Retina (tissue), 1 donor: ENCODE measurements around the gene SLC35D3.
"Not testable (repeated sequence)": the region's sequence is repeated elsewhere in the genome, so short reads cannot be mapped to it uniquely, and the experiment has no call there.

ENCODE experiments used
- DNase-seq: peaks from one replicate; pipeline ENCODE4 v3.0.0-alpha.2; 2016

The SLC35D3 gene

DNA sequence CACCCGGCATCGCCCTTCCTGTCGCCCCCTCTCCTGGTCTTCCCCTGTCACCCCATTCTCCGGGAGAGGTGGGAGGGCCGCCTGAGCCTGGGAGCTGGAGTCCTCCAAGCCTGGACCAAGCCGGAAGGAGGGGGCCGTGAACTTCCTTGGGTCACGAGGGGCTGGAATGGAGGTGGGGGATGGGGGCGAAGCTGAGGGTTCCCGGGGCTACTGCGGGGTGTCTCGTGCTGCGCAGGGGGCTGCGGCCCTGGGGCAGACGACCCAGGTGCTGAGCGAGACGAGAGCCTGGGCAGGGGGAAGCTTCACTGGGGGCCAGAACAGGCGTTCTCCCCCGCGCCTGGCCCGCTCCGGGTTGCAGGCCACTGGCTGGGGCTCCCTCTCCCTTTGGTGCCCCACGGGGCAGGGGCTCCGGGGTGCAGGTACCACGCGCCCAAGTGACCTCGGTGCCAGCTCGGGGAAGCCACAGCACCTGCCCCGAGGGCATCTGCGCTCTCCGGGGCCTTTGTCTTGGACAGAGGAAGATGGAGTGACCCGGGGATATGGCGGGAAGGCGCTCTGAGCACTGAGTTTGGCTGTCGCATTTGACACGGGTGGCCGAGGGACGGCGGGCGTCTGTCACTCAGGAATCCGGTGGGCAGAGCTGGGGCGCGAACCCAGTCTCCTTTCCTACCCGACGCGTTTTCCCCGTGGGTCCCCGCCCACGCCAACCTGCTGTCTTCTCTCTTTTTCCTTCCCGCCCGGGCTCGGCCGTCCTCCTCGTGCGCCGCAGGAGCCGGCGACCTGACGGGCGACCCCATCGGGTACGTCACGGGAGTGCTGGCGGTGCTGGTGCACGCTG, 1.2 kb downstream of the SLC35D3 start:
- peak; percentile 69 for DNase-seq

DNA sequence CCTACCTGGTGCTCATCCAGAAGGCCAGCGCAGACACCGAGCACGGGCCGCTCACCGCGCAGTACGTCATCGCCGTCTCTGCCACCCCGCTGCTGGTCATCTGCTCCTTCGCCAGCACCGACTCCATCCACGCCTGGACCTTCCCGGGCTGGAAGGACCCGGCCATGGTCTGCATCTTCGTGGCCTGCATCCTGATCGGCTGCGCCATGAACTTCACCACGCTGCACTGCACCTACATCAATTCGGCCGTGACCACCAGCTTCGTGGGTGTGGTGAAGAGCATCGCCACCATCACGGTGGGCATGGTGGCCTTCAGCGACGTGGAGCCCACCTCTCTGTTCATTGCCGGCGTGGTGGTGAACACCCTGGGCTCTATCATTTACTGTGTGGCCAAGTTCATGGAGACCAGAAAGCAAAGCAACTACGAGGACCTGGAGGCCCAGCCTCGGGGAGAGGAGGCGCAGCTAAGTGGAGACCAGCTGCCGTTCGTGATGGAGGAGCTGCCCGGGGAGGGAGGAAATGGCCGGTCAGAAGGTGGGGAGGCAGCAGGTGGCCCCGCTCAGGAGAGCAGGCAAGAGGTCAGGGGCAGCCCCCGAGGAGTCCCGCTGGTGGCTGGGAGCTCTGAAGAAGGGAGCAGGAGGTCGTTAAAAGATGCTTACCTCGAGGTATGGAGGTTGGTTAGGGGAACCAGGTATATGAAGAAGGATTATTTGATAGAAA, 2.0 kb downstream of the SLC35D3 start:
- no peak for DNase-seq

DNA sequence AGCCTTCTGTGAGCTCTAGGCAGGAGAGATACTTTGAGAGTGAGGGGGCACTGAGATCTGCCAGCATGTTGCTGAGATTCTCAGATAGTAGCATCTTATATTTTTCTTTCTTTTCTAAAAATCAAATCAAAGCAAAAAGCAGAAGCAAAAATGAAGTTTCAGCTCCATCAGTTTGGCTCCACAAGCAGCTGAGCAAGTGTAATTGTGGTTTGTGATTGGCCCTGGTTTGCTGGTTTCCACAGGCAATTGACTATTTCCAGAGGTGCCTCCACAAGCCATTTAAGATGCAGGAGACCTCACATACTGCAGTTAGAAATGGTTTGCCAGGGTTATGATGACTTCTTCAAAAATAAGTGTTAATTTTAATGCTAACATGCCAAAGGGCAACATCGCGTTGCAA, 4.3 kb downstream of the SLC35D3 start:
- no peak for DNase-seq

DNA sequence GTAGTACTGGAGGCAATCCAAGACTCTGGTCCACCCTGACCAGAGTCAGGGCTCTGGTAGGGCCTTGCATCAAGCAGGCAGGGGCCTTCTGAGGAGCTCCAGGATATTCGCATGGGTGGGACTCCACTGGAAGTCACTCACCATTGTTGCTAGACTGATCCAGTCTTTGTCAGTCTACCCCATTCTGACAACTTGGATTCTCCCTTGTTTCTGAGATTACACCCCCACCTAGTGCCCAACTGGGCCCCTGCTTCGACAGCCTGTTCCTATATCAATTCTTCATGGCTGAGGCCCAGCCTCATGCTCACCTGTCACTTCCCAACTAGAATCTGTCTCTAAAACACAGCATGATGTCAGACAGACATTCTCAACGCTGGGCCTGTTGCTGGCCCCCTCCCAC, 5.2 kb downstream of the SLC35D3 start:
- no peak for DNase-seq

DNA sequence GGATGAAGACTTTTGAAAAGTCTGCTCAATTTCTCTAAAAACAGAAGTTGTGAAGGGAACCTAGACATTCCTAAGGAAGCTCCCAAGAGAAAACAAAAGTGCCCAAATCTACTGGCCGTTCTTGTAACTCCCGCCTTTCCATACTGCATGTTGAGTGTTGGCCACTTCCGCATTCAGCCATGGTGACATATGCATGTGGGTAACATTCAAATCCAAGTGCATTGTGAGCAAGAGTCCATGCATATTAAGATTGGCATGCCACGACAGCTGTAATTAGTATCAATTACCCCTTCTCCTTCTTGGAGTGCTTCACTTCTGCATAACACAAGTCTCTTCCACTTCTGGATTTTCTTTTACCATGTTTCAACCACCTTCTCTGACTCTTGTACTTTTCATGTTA, 8.4 kb downstream of the SLC35D3 start:
- DNase-seq: no peak

DNA sequence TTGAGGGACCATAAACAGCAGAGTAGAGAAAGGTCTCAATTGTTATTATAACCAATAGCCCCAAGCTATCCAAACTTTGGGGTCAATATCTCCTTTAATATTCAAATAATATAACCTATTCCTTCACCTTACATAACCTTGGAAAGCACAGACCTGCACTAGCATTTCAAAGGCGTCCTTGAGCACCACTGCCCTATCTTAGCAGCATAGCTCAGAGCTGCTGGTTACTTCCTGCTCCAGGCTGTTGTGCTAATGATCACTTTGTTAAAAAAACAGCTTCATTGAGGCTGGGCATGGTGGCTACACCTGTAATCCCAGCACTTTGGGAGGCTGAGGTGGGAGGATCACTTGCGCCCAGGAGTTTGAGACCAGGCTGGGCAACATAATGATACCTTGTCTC, 10.5 kb downstream of the SLC35D3 start:
- DNase-seq: no peak

DNA sequence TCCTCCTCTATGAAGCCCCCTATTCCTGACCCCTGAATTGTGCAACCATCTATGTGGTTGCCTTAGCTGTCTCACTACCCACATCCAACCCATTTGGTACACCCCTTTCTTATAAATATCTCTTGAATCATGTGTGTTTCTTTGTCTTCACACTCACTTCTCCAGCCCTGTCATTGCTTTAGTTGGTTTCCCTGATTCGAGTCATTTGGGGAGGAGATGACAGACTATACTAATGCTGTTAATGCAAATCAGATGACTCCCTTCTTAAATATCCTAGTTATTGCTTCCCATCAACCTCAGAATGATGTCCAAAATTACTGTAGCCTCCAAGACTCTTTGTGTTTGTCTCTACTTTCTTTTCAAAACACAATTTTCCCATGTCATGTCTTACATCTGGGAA, 23.0 kb downstream of the SLC35D3 start:
- DNase-seq: no peak

DNA sequence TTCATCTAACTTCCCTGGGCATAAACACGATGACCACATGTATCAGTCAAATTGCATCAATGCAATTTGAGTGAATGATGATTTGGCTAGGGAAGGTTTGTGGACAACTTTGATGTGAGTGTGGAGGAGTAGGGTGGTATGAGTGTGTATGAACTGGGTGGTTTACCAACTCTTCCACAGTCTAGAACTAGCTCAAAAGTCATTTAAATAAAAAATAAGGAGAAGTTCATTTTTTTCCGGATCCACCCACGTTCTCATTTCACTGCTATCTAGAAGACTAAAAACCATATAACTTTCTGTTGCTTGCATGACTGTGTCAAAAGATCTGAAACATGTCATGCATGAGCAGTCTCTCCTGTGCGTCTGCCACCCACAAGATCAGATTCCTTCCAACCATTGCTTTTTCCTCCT, 23.6 kb downstream of the SLC35D3 start:
- DNase-seq: no peak

DNA sequence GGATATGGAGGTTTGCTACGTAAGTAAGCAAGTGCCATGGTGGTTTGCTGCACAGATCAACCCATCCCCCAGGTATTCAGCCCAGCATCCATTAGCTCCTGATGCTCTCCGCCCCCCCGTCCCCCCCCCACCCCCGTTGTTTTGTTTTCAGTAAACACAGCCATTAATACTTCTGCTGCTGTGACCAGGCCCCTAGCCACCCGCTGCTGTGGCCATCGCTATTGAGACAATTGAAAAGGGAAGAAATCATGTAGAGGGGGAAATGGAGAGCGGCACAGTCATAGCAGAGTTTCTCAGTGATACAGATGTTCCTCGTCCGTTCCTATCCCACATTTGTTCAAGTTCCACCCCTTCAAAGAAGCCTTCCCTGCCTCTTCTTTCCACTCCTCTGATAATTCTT, 24.9 kb downstream of the SLC35D3 start:
- DNase-seq: no peak

DNA sequence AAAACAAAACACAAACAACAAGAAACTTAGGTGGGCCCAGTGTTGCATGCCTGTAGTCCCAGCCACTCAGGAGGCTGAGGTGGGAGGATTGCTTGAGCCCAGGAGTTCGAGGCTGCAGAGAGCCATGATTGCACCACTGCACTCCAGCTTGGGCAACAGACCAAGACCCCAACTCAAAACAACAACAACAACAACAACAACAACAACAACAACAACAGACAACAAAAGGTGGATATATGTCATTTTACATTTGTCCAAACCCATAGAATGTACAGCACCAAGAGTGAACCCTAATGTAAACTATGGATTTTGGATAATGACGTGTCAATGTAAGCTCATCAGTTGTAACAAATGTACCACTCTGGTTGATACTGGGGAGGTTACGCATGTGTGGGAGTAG, 27.9 kb downstream of the SLC35D3 start:
- not testable (repeated sequence) for DNase-seq

DNA sequence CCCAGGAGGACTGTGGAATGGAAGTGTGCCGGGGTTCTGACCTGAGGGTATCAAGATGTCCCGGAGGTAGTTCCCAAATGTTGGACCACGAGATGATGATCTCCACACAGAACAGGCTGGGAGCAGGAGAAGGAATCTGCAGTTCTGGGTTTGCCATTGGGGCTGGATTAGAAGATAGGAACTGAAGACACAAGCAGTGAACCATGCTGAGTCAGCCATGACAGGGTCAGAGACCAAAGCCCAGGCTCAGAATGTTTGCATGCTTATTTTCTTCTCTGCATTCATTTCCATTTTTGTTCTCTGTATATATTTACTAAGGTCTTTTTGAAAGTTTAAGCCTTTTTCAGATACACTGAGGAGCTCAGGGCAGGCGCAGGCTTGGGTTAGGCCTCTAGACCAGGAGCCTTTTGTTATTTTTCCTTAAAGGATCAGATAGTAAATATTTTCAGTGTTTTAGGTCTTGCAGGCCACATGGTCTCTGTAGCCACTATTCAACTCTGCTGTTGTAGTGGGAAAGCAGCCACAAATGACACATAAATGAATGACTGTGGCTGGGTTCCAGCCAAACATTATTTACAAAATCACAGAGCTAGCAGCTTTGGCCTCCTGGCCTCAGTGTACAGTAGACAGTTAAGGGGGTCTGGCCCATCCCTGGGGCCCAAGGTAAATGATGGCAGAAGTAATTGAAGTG, 28.5 kb downstream of the SLC35D3 start:
- no peak for DNase-seq

DNA sequence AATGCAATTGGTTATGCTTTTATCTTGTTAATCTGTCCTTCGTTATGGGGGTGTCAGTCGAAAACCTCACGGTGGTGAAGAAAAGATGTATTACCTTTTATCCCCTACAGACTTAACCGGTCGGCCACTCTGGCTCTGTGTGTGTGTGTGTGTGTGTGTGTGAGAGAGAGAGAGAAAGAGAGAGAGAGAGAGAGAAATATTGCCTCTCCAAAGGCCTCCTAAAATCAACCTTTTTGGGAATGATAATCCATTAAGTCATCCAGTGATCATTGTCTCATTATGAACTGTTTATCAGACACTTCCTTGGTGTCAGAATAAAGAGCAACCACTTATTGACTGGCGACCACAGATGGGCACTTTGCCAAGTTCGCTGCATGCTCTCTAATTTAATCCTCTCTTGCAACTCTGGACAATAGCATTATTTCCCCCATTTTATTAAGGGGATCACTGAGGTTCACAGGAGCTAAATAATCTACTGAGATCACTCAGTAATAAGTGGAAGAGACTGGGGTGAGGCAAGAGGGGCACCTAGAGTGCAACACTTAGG, 30.7 kb downstream of the SLC35D3 start:
- no peak for DNase-seq

DNA sequence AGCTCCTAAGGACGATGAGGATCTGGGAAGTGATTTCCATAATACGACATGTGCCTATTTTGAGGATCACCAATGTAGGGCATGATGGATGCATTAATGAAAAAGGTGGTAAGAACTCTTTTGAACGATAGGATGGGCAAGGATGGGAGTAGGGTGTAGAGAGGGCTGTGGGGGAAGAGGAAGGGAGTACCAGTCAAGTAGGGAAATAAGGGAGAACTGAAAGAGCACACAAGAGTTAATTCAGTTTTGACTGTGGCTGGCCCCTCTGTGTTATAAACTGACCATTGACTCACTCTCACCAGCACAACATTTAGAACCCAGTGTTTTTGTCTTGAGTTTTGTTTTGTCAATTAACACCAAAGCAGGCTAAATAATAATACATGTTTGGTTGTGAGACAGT, 33.0 kb downstream of the SLC35D3 start:
- DNase-seq: no peak

DNA sequence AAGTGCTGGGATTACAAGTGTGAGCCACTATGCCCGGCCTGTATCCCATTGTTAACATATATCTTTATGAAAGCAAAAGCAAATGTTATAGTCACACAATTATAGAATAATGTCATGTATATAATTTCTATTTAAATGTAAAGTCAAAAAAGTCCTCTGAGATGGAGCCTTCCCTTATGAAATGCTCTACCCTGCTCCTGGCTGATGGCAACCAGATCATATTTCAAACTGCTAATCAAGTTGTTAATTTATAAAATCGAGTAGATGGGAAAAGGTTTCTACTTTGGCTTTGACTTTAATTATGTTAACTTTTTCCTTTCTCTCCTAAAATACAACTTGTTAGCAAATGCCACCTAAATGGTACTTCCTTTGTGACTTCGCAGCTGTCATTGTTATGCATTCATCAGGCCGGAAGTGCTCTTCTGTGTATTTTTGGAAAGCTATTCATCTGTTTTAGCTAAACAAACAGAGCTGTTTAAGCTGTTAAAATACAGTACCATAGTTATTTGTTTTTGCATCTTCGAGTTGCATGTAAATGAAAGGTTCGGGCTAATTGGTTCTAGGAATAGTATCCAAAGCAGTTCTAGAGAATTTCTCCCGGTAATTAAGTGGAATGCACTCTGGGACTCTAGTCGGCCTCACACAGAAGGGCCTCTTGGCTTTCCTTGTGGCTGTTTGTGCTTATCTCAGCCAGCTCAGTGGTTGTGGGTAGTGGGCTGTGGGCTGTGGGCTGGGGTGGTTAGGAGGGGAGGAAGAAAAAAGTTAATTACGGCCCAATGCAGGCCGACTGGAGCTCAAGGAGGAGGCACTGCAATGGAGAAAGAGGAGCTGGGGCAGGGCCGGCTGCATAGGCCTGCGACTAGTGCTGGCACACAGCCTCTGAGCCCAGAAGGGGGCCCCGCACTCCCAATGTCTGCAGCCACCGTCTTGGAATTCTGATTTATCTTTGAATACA, 34.8 kb downstream of the SLC35D3 start:
- peak; percentile 41 for DNase-seq

DNA sequence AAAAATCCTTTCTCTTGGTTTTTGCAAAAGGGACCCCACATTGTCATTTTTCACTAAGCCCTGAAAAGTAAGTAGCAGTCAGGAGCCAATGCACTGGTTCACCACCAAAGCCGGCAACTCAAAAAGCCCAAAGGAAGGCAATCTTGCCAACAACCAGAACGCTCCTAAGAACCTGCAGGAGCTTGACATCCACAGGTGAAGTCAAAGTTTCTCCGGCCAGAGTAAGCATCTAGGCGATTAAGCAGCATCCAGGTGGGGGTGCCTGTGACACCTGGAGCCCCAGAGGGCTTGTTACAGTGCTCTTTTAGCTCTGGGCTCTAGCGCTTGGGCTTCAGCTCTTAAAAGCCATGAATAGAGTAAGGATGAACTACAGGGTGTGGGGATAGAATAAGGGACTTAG, 36.1 kb downstream of the SLC35D3 start:
- DNase-seq: no peak

DNA sequence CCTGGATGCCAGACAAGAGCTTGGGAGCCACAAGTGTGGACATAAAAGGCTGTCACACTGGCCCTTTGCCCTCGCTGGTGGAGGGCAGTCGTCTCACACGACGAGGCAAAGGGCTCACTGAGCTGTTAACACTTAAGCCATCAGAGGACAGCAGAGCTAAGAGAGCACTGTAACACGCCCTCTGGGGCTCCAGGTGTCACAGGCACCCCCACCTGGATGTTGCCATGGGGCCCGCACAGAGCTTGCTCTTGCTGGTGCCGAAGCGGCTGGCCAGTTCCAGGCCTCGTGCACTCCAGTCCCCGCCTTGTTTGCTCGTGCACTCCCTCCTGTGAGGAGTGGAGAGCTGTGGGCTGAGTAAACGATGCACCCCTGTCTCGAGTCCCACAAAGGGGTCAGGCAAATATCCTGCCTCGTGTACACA, 37.4 kb downstream of the SLC35D3 start:
- peak; percentile 44 for DNase-seq

DNA sequence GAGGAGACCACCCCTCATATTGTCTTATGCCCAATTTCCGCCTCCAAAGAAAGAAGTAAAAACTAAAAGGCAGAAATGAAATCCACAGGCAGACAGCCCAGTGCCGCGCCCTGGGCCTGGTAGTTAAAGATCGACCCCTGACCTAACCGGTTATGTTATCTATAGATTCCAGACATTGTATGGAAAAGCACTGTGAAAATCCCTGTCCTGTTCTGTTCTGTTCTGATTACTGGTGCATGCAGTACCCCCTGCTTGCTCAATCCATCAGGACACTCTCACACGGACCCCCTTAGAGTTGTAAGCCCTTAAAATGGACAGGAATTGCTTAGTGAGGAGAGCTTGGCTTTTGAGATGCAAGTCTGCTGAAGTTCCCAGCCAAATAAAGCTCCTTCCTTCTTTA, 37.8 kb downstream of the SLC35D3 start:
- DNase-seq: not testable (repeated sequence)

DNA sequence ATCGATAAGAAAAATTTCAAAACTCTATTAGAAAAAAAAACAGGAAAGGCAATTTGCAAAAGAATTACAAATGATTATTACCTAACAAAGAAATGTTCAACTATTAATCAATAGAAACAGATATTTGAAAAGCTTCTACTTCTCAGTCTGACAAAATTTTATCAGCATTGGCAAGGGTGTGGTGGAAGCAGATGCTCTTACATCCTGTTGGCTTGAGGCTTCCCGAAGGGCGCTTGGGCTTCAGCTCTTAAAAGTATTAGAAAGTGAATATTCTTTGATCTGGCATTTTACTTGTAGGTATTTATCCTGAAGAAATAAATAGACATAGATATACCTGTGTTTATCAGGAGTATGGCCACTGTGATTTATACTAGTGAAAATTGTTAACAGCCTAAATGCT, 38.7 kb downstream of the SLC35D3 start:
- DNase-seq: no peak

DNA sequence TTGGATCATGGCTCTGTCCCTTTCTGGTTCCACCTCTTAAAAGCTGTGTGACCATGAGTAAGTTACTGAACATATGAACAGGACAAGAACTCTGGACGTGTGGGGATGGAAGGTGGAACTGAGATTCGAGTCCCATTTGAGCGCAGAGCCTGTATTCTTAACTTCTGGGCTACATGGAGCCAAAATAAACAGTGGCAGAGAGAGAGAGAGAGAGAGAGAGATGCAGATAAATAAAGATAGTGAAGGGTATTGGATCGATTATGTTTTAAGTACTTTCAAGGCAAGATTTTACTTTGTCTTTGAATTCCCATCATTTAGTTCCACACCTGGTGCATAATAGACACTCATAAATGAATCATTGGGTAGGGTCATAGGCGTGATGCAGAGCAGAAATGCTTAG, 39.7 kb downstream of the SLC35D3 start:
- no peak for DNase-seq

DNA sequence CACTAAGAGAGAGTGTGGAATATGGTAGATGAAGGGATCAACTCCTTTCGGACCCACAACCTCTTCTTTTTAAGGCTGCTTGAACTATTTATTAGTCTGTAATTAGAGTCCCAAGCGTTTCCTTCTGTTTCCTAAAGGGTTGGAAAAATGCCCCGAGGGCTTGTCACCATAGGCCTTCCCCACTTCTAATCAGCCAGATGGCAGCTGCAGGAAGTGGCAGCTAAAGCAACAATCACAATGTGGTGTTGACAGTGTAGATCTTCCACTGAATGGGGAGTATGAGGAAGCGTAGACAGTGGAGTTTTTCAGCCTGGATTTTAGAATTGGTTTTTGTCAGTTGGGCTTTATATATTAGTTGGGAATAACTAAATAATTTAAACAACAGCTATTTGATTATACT, 40.6 kb downstream of the SLC35D3 start:
- peak; percentile 39 for DNase-seq

DNA sequence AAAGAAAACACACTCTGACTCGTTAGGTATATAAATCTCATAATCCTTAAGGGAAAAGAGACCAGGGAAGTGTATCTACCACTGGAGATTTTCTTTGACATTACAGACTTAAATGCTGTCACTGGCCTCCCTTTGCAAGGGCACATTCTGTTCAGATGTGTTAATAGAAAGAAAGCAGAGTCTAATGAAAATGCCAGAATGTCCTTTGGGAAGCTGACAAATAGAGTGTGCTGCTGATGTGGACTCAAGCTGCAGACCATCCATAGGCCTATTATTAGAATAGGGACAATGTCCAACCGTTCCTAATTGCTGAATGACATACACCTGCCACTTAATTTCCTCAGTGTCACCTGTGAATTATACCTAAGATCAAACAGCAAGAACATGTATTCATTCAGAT, 41.2 kb downstream of the SLC35D3 start:
- no peak for DNase-seq

DNA sequence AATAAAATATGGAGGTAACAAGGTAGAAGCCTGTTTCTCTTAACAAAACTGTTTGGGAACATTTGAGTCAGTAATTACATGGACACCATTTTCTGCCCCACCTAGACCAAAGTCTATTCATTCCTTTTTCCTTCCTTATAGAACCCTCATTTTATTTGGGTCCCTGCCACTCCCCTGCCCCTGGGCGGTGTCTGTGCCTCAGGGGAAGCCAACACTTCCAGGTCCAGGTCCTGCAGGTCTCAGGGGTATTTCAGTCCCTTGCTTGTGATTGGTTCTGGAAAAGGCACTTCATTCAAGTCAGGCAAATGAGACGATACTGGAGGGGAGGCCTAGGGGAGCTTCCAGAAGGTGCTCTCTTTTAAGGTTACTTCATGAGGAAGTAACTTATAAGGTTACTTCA, 42.3 kb downstream of the SLC35D3 start:
- no peak for DNase-seq
